GM19452 (cell line): ENCODE measurements around the gene MIEF2.
A peak's percentile ranks its signal among the peaks of the same experiment; 100 is the strongest.

Experiments
- ATAC-seq: cut with Tn5 transposase; IDR thresholded peaks from one replicate; pipeline ENCODE4 v1.9.1; 2021; ENCODE audit not compliant: unreplicated experiment

Gene MIEF2

DNA sequence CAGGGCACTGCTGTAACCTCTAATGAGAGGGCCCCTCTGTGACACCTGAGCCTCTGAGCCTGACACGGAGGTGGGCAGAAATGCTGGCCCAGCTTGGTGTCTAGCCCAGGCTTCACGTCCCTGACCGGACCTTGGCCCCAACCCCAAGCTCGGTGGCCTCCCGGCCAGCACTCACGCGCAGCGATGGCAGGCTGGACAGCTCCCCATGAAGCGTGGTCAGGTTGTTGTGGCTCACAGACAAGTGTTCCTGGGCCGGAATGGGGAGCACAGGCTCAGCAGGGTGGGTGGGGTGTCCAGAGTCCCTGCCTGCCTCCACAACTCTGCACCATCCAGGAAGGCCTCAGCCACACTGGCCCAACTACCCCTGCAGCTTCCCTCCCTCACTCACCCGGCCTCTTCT, 4.1 kb upstream of the MIEF2 start:
- ATAC-seq: no peak

- no peak for ATAC-seq
These were observed 3.7 kb upstream of the MIEF2 start for GRCh38 chr17:18256776-18257175.

DNA sequence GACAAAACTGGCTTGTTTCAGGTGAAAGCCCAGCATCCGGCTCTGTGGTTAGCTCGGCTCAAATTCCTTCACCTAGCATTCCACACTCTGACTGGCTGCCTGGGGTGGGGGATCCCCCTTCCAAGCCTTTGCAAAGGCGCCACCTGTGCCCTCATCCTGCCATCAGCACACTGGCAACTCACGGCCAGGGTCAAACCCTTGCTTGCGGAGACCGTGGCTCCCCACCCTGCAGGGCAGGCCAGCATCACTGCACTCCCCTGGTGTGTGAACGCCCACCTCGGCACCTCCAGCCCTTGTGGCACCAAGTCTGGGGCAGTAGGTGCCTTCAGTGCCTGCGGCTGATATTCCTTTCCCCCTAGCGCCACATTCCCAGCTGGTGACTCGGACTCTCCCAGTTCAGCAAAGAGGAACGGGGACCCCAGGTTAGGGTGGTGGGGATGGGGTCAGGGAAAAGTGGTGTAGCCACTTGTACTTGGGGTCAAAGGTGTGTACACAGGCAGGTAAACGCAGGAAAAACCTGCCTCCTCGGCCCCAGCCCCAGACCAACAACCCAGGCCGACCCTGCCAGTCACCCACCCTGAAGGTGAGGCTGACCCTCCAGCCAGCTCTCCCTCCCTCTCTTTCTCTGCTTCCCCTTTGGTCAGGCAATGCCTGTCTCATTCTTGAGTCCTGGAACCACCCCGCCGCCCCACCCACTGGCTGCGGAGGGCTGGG, 3.0 kb upstream of the MIEF2 start:
- no peak for ATAC-seq

GRCh38 chr17:18257982-18258355, 2.5 kb upstream of the MIEF2 start:
- no peak for ATAC-seq

GRCh38 chr17:18258356-18259038, 2.0 kb upstream of the MIEF2 start, which contains the start of gene FLII:
FLII (minus strand) TSS chr17:18258738; CDS start chr17:18258690, 48 bp downstream.
- ATAC-seq: no peak

DNA sequence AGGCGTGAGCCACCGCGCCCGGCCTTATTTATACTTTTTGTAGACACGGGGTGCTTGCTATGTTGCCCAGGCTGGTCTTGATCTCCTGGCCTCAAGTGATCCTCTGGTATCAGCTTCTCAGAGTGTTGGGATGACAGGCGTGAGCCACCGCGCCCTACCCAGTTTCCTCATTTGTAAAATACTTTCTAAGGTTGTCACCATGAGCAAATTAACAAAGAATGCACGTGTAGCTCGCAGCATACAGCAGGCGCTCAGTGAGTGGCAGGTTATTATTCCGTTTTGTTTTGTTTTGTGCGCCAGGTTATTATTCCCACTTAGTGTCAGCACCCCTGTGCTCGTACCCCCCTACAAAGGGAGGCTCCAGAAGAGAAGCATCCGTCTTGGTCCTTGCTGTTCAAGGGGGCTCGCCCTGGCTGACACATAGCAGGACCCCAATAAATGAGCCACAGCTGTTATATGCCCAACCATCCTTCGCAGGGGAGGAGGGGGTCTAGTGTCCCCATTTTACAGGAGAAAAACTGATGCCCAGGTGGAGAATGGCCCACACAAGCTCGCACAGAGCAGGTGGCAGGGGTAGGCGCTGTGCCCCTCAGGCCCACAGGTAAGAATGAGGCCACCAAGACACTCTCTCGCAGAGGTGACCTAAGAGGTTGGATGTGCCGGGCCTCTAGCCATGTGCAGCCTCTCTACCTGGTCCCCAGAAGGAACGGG, 686 bp upstream of the MIEF2 start:
- no peak for ATAC-seq

- ATAC-seq: peak; percentile 14
These were observed 669 bp downstream of the MIEF2 start for GRCh38 chr17:18261146-18261515.

- no peak for ATAC-seq
These were observed 1.2 kb downstream of the MIEF2 start for GRCh38 chr17:18261659-18262058.

DNA sequence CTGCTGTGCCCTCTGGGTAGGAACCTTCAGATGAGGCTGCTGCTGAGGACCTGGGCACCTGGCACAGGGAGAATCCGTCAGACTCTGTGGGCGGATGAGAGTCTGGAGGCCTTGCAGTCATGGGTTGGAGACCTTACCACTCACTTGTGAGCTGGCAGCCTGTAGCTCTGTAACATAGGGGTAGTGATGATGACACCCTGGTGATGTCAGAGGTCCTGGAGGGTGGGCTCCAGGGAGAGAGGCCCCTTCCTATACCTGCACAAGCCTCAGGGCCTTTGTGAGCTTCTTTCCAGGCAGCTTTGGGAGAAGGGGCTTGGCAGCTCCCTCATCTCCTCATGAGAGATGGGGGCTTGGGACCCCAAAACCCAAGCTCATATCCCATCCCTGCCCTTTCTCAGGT, 1.6 kb downstream of the MIEF2 start:
- ATAC-seq: no peak

DNA sequence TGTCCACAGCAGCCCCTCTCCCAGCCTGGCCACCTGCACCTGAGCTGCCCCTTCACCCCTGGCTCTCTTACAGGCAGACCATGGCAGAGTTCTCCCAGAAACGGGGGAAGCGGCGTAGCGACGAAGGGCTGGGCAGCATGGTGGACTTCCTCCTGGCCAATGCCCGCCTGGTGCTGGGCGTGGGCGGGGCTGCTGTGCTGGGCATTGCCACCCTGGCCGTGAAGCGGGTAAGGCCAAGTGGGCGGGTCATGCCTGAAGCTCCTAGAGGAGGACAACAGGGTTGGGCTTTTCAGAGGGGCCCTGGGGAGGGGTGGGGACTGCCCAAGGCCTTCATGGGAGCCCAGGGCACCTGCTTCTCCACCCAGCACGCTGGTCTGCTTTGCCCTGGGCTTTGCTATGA, 2.2 kb downstream of the MIEF2 start:
- ATAC-seq: no peak

- no peak for ATAC-seq
These were observed 3.6 kb downstream of the MIEF2 start for GRCh38 chr17:18263885-18264682.

GRCh38 chr17:18267366-18267765, 6.9 kb downstream of the MIEF2 start:
- ATAC-seq: no peak

GRCh38 chr17:18267927-18268711, 7.7 kb downstream of the MIEF2 start:
- ATAC-seq: no peak

DNA sequence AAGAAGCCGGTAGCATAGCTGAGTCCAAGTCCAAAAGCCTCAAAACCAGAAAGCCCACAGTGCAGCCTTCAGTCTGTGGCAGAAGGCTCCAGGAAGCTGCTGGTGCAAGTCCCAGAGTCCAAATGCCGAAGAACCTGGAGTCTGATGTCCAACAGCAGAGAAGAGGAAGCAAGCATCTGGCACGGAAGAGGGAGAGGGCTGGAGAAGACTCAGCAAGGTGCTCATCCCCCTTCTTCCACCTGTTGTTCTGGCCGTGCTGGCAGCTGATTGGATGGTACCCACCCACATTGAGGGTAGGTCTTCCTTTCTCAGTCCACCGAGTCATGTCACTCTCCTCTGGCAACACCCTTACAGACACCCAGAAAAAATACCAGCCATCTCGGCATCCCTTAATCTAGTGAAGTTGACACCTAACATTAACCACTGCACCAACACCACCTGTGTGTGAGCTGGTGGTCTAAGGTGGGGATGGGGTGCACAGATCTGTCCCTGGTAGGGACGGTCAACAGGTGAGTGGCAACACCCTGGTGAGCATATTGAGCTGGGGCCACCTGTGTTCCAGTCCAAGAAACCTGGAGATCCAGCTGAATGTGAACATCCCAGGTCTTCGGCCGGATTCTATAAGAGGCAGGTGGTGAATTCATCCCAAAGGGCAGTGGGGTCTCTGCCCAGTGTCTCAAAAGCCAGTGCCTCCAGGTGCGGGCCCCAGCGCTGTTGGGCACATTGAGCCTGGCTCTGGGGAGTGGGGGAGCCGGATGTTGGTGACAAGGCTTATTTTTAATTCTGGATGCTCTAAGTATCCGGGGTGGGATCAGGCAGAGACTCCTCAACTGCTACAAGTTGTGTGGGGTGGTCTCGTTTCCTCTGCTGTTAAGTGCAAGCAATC, 9.8 kb downstream of the MIEF2 start:
- no peak for ATAC-seq

DNA sequence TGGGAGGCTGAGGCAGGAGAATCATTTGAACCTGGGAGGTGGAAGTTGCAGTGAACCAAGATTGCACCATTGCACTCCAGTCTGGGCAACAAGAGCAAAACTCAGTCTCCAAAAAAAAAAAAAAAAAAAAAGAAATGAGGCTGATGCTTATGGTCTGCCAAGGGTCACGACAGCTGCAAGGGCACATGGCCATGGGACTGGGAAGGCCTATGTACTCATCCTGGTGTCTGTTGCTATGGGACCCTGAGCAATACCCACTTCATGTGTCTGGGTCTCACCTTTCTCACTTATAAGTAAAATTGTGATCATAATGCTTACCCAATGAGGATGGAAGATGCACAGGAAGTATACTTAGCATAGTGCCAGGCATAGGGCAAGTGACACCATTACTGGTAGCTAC, 16.6 kb downstream of the MIEF2 start:
- no peak for ATAC-seq

GRCh38 chr17:18278867-18279266, 18.4 kb downstream of the MIEF2 start:
- no peak for ATAC-seq

- ATAC-seq: no peak
These were observed 19.8 kb downstream of the MIEF2 start for GRCh38 chr17:18280249-18280648.

- no peak for ATAC-seq
These were observed 20.4 kb downstream of the MIEF2 start for GRCh38 chr17:18280766-18281371.

GRCh38 chr17:18281788-18282187, 21.3 kb downstream of the MIEF2 start:
- no peak for ATAC-seq
